Ammon's horn (tissue), 1 donor: ENCODE data around the gene HMOX2.

Experiments
- DNase-seq: peaks from one replicate; pipeline ENCODE4 v3.0.0-alpha.2; 2016; ENCODE audit warnings: low spot score

The HMOX2 gene

GRCh38 chr16:4505356-4506147 is 29.4 kb downstream of the HMOX2 start:
- no peak for DNase-seq

GRCh38 chr16:4506450-4506849 is 30.3 kb downstream of the HMOX2 start:
- peak; percentile 94 for DNase-seq

- no peak for DNase-seq
Measured at GRCh38 chr16:4507588-4508345, 31.6 kb downstream of the HMOX2 start.

GRCh38 chr16:4508806-4509205 is 32.6 kb downstream of the HMOX2 start:
- DNase-seq, result no peak

GRCh38 chr16:4509420-4509819 is 33.2 kb downstream of the HMOX2 start:
- no peak for DNase-seq

GRCh38 chr16:4510131-4510530 is 33.9 kb downstream of the HMOX2 start:
- no peak for DNase-seq

- DNase-seq, result no peak
Measured at GRCh38 chr16:4510747-4511426, 34.7 kb downstream of the HMOX2 start.

- DNase-seq, result peak; percentile 73
Measured at GRCh38 chr16:4511441-4512082, 35.4 kb downstream of the HMOX2 start.

GRCh38 chr16:4512473-4512872 is 36.3 kb downstream of the HMOX2 start:
- no peak for DNase-seq

- no peak for DNase-seq
Measured at GRCh38 chr16:4513086-4513860, 37.1 kb downstream of the HMOX2 start.

GRCh38 chr16:4513881-4514280 is 37.7 kb downstream of the HMOX2 start:
- no peak for DNase-seq

GRCh38 chr16:4514606-4515005 is 38.4 kb downstream of the HMOX2 start:
- no peak for DNase-seq

- DNase-seq, result no peak
Measured at GRCh38 chr16:4515611-4516233, 39.5 kb downstream of the HMOX2 start.

- DNase-seq, result peak; percentile 56
Measured at GRCh38 chr16:4517812-4518680, 41.8 kb downstream of the HMOX2 start.

GRCh38 chr16:4519274-4520058 is 43.3 kb downstream of the HMOX2 start:
- DNase-seq, result no peak

- DNase-seq, result no peak
Measured at GRCh38 chr16:4520913-4521312, 44.7 kb downstream of the HMOX2 start.

GRCh38 chr16:4522051-4522581 is 45.9 kb downstream of the HMOX2 start:
- peak; percentile 90 for DNase-seq

- peak; percentile 71 for DNase-seq
Measured at GRCh38 chr16:4523686-4524085, 47.5 kb downstream of the HMOX2 start.

- DNase-seq, result no peak
Measured at GRCh38 chr16:4524571-4524970, 48.4 kb downstream of the HMOX2 start.
